ENCODE data around the gene WWOX.

- no peak for TF ChIP-seq POLR2A (IDR thresholded peaks at IDR 0.05; ENCODE audit: low read depth, low read length)
- no peak for TF ChIP-seq CTCF (IDR thresholded peaks at IDR 0.05; ENCODE audit: extremely low read depth in 1 of 2, insufficient read depth in 1 of 2, low read depth in 1 of 2, low read length in 2 of 2)
These were observed 893.9 kb downstream of the WWOX start for GRCh38 chr16:78993346-78993745.
